ENCODE measurements around the gene CBY2.

CBY2 gene

DNA sequence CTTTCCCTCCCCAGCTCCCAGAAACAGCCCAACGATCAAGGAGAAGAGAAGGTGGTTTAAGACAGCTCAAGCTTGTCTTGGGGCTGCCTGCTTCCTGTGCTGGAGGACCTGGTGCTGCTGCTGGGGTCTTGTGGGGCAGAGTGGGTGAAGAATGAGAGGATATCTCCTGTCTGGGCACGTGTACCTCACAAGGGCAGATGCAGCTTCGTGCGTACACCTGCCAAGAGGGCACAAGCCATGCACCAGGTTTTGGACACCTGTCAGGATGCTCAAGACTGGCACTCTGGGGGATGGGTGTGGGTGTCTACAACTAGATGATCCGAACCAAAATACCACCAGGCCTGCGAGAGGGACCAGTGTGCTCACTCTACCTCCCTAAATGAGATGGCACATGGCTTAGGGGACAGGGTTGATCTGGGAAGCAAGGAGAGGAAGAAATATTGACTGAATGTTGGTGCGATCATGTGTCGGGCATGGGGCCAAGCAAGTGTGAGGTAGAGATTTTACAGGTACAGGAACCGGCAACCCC lies 2.2 kb downstream of the CBY2 start:
- DNase-seq, result no peak

DNA sequence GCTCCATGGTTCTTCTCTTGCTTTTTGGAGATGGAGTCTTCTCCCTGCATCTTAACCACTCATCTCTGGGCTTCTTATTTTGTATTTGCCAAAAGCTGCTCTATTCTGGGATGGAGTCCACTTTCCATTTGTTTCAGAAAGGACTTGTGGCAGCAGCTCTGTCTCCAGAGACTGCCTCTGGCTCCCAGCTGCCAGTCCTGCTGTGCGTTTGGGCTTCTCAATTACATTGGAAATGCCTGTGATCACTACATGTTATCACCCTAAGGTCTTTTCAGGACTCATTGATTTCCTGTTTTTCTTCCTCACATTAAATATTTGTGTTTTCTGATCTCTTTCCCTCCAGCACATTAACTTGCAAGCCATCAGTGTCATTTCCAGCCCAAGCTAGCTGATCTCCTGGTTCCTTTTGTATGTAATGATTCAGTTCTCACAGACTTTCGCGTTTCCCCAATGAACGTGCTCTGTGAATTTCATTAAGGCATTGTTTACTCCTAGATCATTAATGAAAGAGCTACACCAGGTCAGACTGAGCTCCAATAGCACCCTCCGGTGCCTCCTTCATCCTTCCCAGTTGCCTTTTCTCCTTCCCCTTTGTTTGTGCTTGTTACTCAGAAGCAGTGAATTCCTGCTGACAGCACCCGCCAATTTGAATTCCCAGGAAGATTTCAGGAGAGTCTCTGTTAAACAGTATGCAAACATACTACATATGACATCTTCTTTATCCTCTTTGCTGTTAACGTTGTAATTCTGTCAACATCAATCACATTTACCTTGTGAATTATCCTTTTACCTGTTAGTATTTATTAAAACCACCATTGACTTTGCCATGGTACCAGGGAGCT lies 3.0 kb downstream of the CBY2 start:
- no peak for DNase-seq

DNA sequence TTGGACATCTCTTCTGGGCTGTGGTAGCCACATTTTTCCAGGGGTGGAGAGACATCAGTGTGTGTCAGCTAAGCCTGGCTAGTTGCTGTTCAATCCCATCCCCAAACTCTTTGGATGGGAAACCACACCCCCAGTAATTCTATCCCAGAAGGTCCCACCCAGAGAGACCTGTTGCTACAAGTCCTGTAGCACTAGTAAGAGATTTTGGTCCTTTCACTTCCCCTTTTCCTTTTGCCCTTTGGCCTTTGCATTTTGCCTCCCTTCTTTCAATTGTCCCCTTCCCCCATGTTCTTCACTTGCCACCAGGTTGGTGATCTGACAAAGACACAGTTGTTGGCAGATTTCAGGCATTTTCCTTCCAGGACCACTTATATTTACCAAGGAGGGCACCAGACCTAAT lies 3.8 kb downstream of the CBY2 start:
- no peak for DNase-seq

DNA sequence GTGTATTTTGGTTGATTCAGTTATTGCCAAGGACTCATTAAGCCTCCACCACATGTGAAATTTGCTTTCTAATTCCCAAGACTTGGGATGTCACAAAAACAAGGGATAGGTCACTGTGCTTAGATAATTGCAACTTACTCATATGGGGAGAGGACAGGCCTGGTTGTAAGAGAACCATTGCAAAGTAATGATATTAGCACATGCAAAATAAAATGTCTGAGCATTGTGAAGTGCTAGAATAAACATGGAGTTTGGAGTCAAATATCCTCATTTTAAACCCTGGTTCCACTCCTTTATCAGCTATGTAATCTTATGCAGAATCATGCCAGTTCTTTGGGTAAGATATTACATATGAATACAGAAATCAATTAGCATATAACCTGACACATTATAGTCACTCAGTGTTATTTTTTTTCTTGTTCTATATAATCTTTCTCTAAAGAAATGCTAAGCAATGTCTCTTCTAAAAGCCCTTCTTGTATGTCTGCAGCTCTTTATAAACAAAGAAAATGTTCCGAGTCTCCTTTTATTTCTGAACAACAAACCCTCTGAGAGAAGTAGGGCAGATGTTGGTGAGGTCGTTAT lies 5.5 kb downstream of the CBY2 start:
- DNase-seq, result no peak

DNA sequence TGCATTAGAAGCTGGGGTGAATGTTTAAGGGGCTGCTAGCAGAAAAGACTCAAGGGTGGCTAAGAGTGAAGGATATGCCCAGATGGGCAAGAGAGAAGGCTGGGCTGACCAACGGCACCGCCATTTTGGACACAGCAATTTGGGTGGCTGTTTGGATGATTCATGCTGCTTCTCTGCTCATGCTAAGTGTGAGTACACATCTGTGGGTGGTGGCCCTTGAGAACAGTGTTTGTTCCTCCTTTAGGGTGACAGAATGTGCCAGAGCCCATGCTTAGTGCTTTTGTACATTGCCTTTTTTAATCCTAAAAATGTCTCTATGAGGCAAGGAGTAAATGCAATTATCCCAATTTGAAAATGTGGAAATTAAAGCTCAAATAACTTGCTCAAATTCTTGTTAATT lies 9.8 kb downstream of the CBY2 start:
- no peak for DNase-seq

DNA sequence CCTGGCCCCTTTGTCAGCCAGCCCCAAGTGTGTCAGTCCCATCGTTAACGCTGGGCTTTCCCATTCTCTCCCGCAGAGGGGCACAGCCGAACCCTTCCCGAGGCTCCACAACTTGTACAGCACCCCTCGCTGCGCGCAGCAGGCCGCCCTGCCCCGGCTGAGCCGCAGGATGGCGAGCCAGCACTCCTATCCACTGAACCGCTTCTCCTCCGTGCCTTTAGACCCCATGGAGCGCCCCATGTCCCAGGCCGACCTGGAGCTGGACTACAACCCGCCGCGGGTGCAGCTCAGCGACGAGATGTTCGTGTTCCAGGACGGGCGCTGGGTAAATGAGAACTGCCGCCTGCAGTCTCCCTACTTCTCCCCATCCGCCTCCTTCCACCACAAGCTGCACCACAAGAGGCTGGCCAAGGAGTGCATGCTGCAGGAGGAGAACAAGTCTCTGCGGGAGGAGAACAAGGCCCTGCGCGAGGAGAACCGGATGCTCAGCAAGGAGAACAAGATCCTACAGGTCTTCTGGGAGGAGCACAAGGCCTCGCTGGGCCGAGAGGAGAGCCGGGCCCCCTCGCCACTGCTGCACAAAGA lies 11.1 kb downstream of the CBY2 start:
- DNase-seq, result no peak

DNA sequence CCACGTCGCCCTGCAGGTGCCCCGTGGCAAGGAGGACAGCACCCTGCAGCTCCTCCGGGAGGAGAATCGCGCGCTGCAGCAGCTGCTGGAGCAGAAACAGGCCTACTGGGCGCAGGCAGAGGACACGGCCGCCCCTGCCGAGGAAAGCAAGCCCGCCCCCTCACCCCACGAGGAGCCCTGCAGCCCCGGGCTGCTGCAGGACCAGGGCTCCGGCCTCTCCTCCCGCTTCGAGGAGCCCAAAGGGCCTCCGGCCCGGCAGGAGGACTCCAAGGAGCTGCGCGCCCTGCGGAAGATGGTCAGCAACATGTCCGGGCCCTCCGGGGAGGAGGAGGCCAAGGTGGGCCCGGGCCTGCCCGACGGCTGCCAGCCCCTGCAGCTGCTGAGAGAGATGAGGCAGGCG lies 11.6 kb downstream of the CBY2 start:
- no peak for DNase-seq

DNA sequence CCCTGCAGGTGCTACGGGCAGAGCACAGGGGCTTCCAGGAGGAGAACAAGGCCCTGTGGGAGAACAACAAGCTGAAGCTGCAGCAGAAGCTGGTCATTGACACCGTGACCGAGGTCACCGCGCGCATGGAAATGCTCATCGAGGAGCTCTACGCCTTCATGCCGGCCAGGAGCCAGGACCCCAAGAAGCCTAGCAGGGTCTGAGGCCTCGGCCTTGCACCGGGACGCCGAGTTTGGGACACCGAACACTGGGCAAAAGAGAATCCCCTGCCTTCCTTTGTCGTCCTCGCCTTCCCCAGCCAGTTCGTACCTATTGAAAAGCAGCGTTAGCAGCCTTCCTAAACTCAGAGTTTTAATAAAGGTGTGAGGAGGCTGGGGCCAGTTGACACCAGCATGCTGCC lies 12.1 kb downstream of the CBY2 start:
- DNase-seq, result no peak

DNA sequence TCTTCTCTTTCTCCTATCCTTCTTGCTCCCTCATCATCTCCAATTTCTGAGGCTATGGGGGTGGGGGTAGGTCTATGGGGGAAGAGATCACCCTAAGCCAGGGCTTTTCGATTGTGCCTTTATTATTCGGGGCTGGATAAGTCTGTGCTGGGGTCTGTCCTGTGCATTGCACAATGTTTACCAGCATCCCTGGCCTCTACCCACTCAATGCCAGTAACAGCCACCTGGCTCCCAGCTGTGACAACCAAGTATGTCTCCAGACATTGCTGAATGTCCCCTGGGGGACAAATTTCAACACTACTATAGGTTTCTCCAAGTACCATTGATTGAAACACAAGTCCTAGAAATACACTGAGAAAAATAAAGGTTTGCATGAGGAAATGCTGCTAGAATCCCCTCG lies 13.2 kb downstream of the CBY2 start:
- DNase-seq, result no peak

DNA sequence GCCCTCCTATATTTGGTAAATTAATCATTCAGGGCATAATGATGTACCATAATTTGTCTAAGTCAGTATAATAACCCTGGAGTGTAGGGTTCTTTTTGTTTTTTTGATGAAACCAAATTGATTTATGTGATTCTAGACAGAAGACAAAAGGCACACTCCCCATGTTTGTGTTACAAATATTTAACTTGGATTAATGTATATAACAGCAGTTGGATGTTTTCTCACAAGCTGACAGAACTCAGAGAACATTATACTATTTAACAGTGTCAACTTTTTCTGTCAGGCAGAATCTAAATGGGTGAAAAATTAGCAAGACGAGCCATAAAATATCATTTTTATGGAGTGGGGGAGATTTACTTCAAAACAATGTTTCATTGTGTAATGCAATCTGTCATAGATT lies 15.2 kb downstream of the CBY2 start:
- DNase-seq, result no peak

DNA sequence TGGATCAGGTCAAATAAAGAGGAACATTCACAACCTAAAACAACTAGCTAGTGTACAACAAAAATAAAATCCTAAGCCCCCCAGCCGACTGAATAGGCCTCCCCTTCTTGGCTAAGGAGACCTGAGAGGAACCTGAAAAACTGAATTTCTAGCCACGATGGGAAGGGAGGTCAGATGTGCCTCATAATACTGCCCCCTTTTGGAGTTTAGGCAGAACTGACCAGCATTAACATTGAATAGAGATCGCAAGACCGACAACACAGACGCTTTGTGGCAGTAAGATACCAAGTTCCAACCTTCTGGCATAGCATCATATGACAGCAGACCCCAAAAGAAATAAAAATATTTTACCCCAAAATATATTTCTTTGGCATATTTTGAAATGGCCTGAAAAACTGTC lies 15.9 kb downstream of the CBY2 start:
- DNase-seq, result peak in 1 of 2 donors; percentile 4

DNA sequence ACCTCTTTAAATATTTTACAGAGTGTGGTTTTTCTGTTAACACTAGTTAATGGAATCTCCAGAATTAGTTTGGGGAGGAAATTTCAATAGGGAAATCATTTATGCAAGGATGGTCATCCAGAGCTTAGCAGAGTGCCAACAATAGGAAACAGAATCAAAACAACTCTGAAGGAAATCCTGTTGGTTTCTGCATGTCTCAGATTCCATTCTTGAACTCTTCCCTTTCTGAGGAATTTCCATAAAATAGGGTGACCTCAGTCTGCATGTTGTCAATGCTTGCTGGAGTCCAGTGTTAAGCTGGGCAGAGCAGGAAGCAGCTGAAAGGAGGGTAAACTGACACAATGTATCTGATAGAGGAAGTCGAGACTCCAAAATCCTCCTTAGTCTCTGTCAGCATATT lies 16.9 kb downstream of the CBY2 start:
- DNase-seq, result no peak

DNA sequence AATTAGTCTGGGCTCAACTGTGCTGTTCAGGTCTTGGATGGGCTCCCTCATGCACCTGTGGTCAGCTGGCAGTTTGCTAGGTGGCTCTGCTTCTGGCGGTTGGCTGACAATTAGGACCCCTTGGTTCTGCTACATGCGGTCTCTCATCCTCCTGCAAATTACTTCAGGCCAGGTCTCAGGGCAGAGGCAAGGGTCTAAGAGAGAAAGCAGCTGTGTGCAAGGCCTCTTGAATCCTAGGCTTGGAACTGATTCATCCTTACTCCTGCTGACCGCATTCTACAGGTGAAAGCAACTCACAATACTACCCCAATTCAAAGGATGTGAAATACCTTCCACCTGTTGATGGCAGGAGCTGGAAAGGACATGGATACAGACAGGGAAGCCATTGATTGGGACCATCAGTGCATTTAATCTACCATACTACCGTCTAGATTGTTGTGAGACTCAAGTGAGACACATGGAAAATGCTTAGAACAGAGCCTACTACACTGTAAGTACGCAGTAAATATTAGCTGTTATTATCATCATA lies 19.1 kb downstream of the CBY2 start:
- DNase-seq, result no peak

DNA sequence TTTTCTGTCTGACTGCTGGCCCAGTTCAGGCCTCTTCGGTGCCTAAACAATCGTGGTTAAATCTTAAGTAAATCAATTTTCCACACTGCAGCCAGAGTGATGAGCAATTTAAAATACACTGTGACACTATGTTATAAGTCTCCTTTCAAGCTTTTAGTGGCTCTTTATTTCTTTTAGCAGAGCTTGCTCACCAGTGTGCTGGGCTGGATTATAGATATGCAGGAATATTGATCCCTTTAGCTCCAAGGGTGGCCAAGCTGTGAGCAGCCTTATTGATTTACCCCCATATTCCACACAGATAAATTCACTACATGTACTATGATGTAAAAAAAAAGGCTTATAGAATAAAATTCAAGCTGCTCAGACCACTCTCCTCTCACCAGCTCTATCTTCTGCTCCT lies 21.7 kb downstream of the CBY2 start:
- no peak for DNase-seq

DNA sequence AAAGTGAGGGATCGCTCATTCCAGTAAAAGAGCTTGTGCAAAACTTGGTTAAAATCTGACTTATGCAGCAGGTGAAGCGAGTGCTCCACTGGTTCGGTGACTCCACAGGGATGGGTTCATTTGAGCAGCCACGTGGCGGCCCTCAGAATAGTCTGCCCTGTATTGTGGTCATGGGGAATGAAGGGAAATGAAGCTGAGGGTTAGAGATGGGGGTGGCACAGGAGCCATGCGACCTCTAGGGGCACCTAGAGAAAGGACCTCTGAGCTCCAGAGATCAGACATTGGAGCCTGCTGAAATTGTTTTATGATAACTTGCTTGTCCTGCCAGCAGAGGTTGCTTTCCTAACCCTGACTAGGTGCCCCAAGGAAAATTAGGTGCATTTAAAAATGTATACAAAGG lies 26.6 kb downstream of the CBY2 start:
- DNase-seq, result no peak

DNA sequence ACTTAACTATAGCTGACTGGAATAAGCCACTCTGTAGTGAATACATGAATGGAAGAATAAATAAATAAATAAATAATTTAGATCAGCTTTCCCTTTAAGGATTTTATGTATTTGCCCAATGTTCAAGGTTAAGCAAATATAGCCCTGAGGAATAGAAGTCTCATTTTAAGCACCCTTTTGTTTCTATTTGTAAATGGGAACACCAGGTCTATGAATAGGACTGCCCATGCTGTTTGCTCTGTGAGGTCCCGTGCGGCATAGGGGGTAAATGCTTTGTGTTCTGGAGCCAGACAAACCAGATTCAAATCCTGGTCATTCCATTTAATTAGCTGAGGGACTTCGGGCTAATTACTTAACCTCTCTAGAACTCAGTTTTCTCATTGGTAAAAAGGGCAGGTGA lies 29.3 kb downstream of the CBY2 start:
- no peak for DNase-seq

DNA sequence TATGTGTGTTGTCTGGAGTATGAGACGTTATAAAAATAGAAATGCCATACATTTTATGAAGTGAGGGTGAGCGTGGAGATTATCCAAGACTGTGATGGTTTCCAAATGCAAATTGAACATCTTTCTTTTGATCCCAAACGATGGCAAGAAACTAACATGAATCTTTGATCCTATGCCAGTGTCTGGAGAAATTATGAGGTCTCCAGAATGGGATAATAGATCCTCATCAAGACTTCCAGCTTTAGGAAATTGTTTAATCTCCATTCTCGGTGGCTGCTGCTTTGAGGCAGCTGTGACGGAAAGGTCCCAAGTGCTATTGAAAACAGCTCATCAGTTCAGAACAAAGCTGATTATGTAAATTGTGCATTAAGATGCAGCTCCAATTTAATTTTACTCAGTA lies 30.8 kb downstream of the CBY2 start:
- DNase-seq, result no peak

DNA sequence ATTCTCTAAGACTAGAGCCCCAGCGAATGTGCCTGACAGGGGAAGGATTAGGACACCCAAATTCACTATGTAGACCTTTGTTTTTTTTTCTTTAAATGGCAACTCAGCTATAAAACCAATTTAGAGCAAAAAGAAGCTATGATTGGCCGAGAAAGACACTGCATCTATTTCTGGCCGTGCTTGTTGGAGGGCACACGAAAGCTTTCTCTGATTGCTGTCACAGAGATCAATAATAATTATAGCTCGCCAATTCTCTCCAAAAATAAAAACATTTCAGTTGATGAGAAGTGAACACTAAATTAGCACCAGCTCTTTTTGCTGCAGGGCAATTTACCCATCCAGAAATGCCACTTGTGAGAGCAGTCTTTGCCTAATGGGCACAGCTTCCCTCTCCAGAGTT lies 31.2 kb downstream of the CBY2 start:
- no peak for DNase-seq

DNA sequence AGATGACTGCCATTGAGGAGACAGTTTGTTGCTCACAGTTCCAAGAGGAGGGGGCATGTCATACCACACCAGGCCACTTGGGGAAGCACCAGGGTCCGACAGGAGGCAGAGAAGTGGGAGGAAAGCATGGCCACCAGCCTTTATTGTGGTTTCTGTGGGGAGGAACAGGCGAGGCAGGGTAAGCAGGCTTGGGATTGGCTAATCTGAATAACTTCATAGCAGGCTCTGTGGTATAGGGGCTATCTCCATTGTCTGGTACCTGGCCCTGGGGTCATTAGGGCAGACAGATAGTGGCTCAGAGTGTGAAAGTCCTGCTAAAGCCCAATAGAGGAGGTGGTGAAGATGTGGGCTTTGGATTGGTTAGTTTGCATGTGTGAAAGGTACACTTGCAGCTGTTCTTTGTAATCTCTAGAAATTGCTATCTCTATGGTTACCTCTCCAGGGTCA lies 35.5 kb downstream of the CBY2 start:
- no peak for DNase-seq

DNA sequence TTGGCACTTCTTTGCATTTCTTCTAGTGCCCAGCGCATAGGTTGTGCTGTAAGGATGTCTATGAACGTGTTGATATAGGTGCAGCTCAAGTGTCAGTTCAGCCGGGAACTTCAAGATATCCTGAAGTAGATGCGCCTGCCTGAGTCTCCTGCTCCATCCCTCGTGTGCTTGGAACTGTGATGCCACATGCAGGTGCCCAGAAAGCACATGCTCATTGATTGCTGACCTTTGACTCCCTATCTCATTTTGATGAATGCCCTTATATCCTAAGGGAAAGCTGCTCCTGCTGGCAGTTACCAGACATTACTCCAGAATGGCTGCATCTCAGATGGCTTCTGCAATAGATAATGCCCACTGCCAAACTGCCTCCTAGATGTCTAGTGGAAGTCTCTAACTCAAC lies 40.9 kb downstream of the CBY2 start:
- no peak for DNase-seq

DNA sequence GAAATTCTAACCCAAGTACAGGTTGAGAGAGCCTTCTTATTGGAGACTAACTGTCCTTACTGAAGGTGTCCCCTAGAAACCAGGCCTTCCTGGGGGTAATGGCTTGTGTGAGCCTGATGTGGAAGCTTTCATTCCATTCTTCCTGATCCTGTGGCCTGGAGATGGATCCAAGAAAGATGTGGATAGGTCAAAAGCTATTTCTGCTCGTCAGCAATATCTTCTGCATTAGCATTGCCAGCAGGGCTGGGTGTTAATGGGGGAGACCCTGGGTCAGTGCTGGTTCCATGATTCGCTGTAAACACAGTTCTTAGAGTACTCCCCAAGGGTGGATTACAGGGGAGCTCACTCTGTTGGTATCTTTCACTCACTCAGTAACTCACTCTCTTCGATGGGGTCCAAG lies 42.9 kb downstream of the CBY2 start:
- DNase-seq, result no peak

DNA sequence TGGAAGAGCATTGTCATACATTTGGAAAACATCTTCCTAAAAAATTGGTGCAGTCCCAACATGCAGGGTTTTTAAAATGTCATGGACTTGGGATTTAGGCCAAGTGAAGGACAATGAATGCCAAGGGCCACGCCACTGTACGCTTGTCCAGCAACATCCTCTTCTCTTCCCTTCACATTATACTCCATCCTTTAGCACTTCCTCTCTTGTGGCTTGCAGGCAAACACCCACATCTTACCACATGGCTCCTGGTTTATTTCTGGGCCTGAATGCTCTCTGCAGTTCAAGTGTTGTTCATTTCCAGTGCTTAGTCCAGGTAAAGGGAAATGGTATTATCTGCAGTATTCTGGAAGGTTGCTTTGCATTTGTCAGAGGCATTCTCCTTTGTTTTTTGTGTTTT lies 45.0 kb downstream of the CBY2 start:
- DNase-seq, result no peak

DNA sequence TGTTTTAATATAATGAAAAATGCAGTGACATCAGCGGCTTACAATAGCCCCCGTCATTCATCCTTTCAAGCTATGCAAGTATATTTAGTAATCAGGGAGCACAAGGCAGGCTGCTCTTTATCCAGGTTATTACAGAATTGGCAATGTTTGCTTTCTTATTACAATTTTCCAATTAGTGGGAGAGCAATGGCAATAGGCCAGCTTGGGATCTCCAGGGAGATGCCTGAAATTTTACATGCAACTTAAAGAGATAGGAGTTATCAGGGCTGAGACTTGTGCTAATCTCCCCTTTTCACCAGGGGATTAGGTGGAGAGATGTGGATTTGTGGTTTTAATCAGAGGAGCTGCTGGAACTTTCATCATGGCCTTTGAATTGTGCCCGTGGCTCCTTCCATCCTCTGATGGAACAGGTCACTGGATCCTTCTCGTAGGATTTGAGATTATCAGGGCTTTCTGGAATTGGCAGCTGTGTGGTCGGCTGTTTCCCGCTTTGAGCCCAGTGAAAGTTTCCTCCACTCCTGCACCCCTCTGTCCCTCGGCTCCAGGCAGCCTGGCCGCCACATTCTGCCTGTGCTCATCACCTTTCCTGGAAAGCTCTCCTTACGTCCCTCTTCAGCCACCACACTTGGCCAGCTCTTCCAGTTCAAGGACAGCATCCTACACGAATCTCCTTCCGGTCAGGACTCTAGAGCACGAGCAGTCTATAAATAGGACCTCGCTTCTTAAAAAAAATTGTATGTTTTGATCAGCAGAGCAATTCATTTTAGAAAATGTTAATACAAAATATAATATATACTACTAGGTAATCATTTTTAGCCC lies 47.0 kb downstream of the CBY2 start:
- DNase-seq, result no peak
